HCT116 (cell line): ENCODE data around the gene FAM83B.

ENCODE experiments used
- CEBPB ChIP-seq: IDR thresholded peaks from 2 replicates; pipeline ENCODE4 v1.6.1; 2012; ENCODE audit warnings: low read depth
- EGR1 ChIP-seq: IDR thresholded peaks from 2 replicates; pipeline ENCODE4 v1.6.1; 2012; ENCODE audit warnings: low read depth
- EZH2 ChIP-seq: fragments of 200-600 bp; sonication (generic); IDR thresholded peaks from 2 replicates; pipeline ENCODE4 v1.6.1; 2017; ENCODE audit warnings: antibody characterized with exemption, mixed run types
- POLR2A ChIP-seq: IDR thresholded peaks from 2 replicates; pipeline ENCODE4 v1.7.0; 2011; ENCODE audit warnings: borderline replicate concordance; ENCODE audit not compliant: insufficient read depth, insufficient read length; ENCODE audit errors: extremely low read depth
- POLR2AphosphoS5 ChIP-seq: IDR thresholded peaks from 2 replicates; pipeline ENCODE4 v1.6.1; 2011; ENCODE audit warnings: mild to moderate bottlenecking, low read depth, low read length, moderate library complexity
- SIN3A ChIP-seq: IDR thresholded peaks from 2 replicates; pipeline ENCODE4 v1.6.1; 2012; ENCODE audit warnings: low read depth
- SRF ChIP-seq: IDR thresholded peaks from 2 replicates; pipeline ENCODE4 v1.6.1; 2012; ENCODE audit warnings: low read depth
- YY1 ChIP-seq: IDR thresholded peaks from 2 replicates; pipeline ENCODE4 v1.6.1; 2011; ENCODE audit warnings: low read length, low read depth, moderate library complexity, mild to moderate bottlenecking; ENCODE audit not compliant: insufficient replicate concordance; ENCODE audit errors: extremely low read depth
- ZFX ChIP-seq: fragments of 450-650 bp; IDR thresholded peaks from 2 replicates; pipeline ENCODE4 v1.6.1; 2017
- ZNF274 ChIP-seq: fragments of 200-500 bp; sonication (Bioruptor generic); IDR thresholded peaks from 2 replicates; pipeline ENCODE4 v1.6.1; 2014; ENCODE audit warnings: mild to moderate bottlenecking, low read depth, low read length, inconsistent platforms
- TF ChIP-seq, protein P1 (sequence below), 3 experiments: fragments of 200-600 bp in 1 of 3; sonication (generic) in 1 of 3; IDR thresholded peaks in 2 of 3; conservative IDR thresholded peaks in 1 of 3; 2 replicates each; pipeline ENCODE4 v1.5.1; 2012 to 2017; ENCODE audit warnings: low read depth in 2 of 3, low read length in 2 of 3, antibody characterized with exemption in 1 of 3, borderline replicate concordance in 1 of 3, control low read depth in 1 of 3, mild to moderate bottlenecking in 1 of 3, mixed read lengths in 1 of 3, mixed run types in 1 of 3, moderate library complexity in 1 of 3; ENCODE audit not compliant: insufficient read depth in 1 of 3
- TF ChIP-seq, protein P2 (sequence below): IDR thresholded peaks from 2 replicates; pipeline ENCODE4 v1.6.1; 2012; ENCODE audit warnings: low read depth
- TF ChIP-seq, protein P3 (sequence below): IDR thresholded peaks from 2 replicates; pipeline ENCODE4 v1.6.1; 2012
- TF ChIP-seq, protein P4 (sequence below): IDR thresholded peaks from 2 replicates; pipeline ENCODE4 v1.6.1; 2011; ENCODE audit warnings: mild to moderate bottlenecking, low read length, moderate library complexity; ENCODE audit not compliant: insufficient replicate concordance; ENCODE audit errors: extremely low read depth

DNA sequence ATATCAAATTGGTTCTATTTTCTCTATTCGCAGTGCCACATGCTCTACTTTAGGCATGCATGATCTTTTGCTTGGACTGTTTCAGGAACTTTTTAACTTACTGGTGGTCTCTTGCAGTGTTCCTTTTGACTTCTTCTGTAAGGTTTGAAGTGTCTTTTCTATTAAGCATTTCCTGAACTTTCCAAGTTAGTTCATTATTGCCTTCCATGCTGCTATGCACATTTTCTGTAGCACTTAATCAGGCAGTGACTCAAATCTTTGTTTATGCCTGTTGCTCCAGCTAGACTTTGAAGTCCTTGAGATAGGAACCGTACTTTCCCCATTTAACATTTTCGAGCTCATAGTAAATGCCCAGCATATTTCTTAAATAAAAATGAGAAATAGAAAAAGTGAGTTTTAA, 52.2 kb downstream of the FAM83B start:
- TF ChIP-seq POLR2A = no peak
- TF ChIP-seq, protein P1, sequence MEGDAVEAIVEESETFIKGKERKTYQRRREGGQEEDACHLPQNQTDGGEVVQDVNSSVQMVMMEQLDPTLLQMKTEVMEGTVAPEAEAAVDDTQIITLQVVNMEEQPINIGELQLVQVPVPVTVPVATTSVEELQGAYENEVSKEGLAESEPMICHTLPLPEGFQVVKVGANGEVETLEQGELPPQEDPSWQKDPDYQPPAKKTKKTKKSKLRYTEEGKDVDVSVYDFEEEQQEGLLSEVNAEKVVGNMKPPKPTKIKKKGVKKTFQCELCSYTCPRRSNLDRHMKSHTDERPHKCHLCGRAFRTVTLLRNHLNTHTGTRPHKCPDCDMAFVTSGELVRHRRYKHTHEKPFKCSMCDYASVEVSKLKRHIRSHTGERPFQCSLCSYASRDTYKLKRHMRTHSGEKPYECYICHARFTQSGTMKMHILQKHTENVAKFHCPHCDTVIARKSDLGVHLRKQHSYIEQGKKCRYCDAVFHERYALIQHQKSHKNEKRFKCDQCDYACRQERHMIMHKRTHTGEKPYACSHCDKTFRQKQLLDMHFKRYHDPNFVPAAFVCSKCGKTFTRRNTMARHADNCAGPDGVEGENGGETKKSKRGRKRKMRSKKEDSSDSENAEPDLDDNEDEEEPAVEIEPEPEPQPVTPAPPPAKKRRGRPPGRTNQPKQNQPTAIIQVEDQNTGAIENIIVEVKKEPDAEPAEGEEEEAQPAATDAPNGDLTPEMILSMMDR (IDR thresholded peaks at IDR 0.05 in 2 of 3, conservative IDR thresholded peaks at IDR 0.05 in 1 of 3; ENCODE audit: borderline replicate concordance in 1 of 3, insufficient read depth in 1 of 3, low read depth in 2 of 3, low read length in 2 of 3) = no peak
- TF ChIP-seq, protein P2, sequence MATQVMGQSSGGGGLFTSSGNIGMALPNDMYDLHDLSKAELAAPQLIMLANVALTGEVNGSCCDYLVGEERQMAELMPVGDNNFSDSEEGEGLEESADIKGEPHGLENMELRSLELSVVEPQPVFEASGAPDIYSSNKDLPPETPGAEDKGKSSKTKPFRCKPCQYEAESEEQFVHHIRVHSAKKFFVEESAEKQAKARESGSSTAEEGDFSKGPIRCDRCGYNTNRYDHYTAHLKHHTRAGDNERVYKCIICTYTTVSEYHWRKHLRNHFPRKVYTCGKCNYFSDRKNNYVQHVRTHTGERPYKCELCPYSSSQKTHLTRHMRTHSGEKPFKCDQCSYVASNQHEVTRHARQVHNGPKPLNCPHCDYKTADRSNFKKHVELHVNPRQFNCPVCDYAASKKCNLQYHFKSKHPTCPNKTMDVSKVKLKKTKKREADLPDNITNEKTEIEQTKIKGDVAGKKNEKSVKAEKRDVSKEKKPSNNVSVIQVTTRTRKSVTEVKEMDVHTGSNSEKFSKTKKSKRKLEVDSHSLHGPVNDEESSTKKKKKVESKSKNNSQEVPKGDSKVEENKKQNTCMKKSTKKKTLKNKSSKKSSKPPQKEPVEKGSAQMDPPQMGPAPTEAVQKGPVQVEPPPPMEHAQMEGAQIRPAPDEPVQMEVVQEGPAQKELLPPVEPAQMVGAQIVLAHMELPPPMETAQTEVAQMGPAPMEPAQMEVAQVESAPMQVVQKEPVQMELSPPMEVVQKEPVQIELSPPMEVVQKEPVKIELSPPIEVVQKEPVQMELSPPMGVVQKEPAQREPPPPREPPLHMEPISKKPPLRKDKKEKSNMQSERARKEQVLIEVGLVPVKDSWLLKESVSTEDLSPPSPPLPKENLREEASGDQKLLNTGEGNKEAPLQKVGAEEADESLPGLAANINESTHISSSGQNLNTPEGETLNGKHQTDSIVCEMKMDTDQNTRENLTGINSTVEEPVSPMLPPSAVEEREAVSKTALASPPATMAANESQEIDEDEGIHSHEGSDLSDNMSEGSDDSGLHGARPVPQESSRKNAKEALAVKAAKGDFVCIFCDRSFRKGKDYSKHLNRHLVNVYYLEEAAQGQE = no peak
- no peak for TF ChIP-seq SRF
- TF ChIP-seq ZNF274 = no peak
- no peak for TF ChIP-seq POLR2AphosphoS5
- TF ChIP-seq CEBPB = no peak
- TF ChIP-seq EGR1 = no peak
- no peak for TF ChIP-seq SIN3A
- TF ChIP-seq EZH2 = no peak
- TF ChIP-seq, protein P3, sequence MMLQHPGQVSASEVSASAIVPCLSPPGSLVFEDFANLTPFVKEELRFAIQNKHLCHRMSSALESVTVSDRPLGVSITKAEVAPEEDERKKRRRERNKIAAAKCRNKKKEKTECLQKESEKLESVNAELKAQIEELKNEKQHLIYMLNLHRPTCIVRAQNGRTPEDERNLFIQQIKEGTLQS = no peak
- TF ChIP-seq ZFX = no peak
- TF ChIP-seq, protein P4, sequence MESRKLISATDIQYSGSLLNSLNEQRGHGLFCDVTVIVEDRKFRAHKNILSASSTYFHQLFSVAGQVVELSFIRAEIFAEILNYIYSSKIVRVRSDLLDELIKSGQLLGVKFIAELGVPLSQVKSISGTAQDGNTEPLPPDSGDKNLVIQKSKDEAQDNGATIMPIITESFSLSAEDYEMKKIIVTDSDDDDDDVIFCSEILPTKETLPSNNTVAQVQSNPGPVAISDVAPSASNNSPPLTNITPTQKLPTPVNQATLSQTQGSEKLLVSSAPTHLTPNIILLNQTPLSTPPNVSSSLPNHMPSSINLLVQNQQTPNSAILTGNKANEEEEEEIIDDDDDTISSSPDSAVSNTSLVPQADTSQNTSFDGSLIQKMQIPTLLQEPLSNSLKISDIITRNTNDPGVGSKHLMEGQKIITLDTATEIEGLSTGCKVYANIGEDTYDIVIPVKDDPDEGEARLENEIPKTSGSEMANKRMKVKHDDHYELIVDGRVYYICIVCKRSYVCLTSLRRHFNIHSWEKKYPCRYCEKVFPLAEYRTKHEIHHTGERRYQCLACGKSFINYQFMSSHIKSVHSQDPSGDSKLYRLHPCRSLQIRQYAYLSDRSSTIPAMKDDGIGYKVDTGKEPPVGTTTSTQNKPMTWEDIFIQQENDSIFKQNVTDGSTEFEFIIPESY = no peak
- no peak for TF ChIP-seq YY1
